Endodermal cell (in vitro differentiated cells): ENCODE data around the gene NLRP1. TPM values are rescaled to one million over a fixed set of nuclear protein-coding genes. Genes with fewer than 3 reads are reported as not detected.
A peak's percentile ranks its signal among the peaks of the same experiment; 100 is the strongest.

ENCODE experiments used
- DNase-seq: peaks from one replicate; pipeline ENCODE4 v3.0.0-alpha.2; 2017
- H3K27ac ChIP-seq: 2 replicates; pipeline ENCODE4 v1.5.1; 2013; ENCODE audit warnings: mild to moderate bottlenecking, low read depth, low read length, moderate library complexity
- H3K27me3 ChIP-seq: 2 replicates; pipeline ENCODE4 v1.6.1; 2013; ENCODE audit warnings: mild to moderate bottlenecking, low read length, moderate library complexity; ENCODE audit not compliant: insufficient read depth, control insufficient read depth, poor library complexity, severe bottlenecking
- H3K36me3 ChIP-seq: 2 replicates; pipeline ENCODE4 v1.7.0; 2013; ENCODE audit warnings: mild to moderate bottlenecking, low read length, moderate library complexity; ENCODE audit not compliant: control insufficient read depth, insufficient read depth
- H3K4me1 ChIP-seq: one replicate; pipeline ENCODE4 v1.7.0; 2013; ENCODE audit warnings: low read length; ENCODE audit not compliant: control insufficient read depth, insufficient read depth
- H3K4me3 ChIP-seq: 2 replicates; pipeline ENCODE4 v1.5.1; 2013; ENCODE audit warnings: mild to moderate bottlenecking, low read length, moderate library complexity
- H3K9ac ChIP-seq: 2 replicates; pipeline ENCODE4 v1.6.1; 2013; ENCODE audit warnings: mild to moderate bottlenecking, low read length, moderate library complexity; ENCODE audit not compliant: poor library complexity, severe bottlenecking; ENCODE audit errors: extremely low read depth
- H3K9me3 ChIP-seq: 2 replicates; pipeline ENCODE4 v1.6.1; 2013; ENCODE audit warnings: mild to moderate bottlenecking, low read length, moderate library complexity; ENCODE audit not compliant: control insufficient read depth
- H3K27ac Mint-ChIP-seq: 2 replicates; pipeline ENCODE4 v1.8.0; 2020; ENCODE audit warnings: mixed read lengths
- H3K27me3 Mint-ChIP-seq: 2 replicates; pipeline ENCODE4 v1.8.0; 2021; ENCODE audit warnings: mild to moderate bottlenecking, mixed read lengths; ENCODE audit not compliant: insufficient read depth
- H3K36me3 Mint-ChIP-seq: 2 replicates; pipeline ENCODE4 v1.8.0; 2020; ENCODE audit warnings: low read depth, mixed read lengths
- H3K4me1 Mint-ChIP-seq: 2 replicates; pipeline ENCODE4 v1.8.0; 2020; ENCODE audit warnings: mixed read lengths
- H3K4me3 Mint-ChIP-seq: 2 replicates; pipeline ENCODE4 v1.8.0; 2020; ENCODE audit warnings: mild to moderate bottlenecking, moderate library complexity, mixed read lengths
- H3K9me3 Mint-ChIP-seq: 2 replicates; pipeline ENCODE4 v1.8.0; 2020; ENCODE audit warnings: mild to moderate bottlenecking, mixed read lengths
- CTCF ChIP-seq: fragments of 200-600 bp; sonication (generic); conservative IDR thresholded peaks from 2 replicates; pipeline ENCODE4 v1.5.0; 2021; ENCODE audit warnings: antibody characterized with exemption, mild to moderate bottlenecking
- WGBS, 2 experiments: methylation state at CpG; one replicate each; pipeline versions ENCODE4 v1.1.5 to v1.1.7; 2013; ENCODE audit warnings: missing lambda C conversion rate in 2 of 2, mixed read lengths in 1 of 2; ENCODE audit not compliant: insufficient coverage in 1 of 2, insufficient read length in 1 of 2; 5-methylcytosine and 5-hydroxymethylcytosine counted together
- total RNA-seq, 2 donors: library from RNA; stranded (reverse); fragmentation: NEBNext Ultra II Directional in 1 of 2; extraction: Animal tissue kit (Norgen Biotek cat#: 25700) in 1 of 2; gene quantifications; 2 replicates in 1 of 2; 3 replicates in 1 of 2; pipeline ENCODE4 v1.2.1, GENCODE V29; 2021

NLRP1 gene
- total RNA-seq, 2 donors from 2014 or later, result 3.6 to 5.4 TPM

GRCh38 chr17:5545051-5545987, 39.0 kb downstream of the NLRP1 start:
- peaks cover 38% of the 10 kb centered on the region for H3K27me3 Mint-ChIP-seq
- DNase-seq, result no peak
- Histone ChIP-seq H3K27ac (no peak overlapping the region), H3K4me3 (no peak overlapping the region), H3K4me1 (no peaks in the 10 kb centered on the region), H3K36me3 (no peaks in the 10 kb centered on the region), H3K27me3 (peaks cover 5% of the 10 kb centered on the region), H3K9me3 (no peaks in the 10 kb centered on the region), H3K9ac (no peak overlapping the region)
- H3K27ac Mint-ChIP-seq, result no peak overlapping the region
- H3K9me3 Mint-ChIP-seq, result no peaks in the 10 kb centered on the region
- no peak overlapping the region for H3K4me3 Mint-ChIP-seq
- H3K4me1 Mint-ChIP-seq, result peaks cover 11% of the 10 kb centered on the region
- 83 to 91% methylated on average over 4 to 9 of the region's 9 CpGs for WGBS, 2 experiments
- H3K36me3 Mint-ChIP-seq, result no peaks in the 10 kb centered on the region
- TF ChIP-seq CTCF, result no peak

- Histone ChIP-seq H3K9me3 (no peaks in the 10 kb centered on the region), H3K27ac (no peak overlapping the region), H3K9ac (no peak overlapping the region), H3K27me3 (peaks cover 5% of the 10 kb centered on the region), H3K4me1 (no peaks in the 10 kb centered on the region), H3K4me3 (no peak overlapping the region), H3K36me3 (no peaks in the 10 kb centered on the region)
- DNase-seq, result no peak
- no peak for TF ChIP-seq CTCF
- H3K27me3 Mint-ChIP-seq, result peaks cover 43% of the 10 kb centered on the region
- H3K9me3 Mint-ChIP-seq, result no peaks in the 10 kb centered on the region
- no peak overlapping the region for H3K4me3 Mint-ChIP-seq
- peaks cover 11% of the 10 kb centered on the region for H3K4me1 Mint-ChIP-seq
- no peak overlapping the region for H3K27ac Mint-ChIP-seq
- WGBS, 2 experiments, result 92% methylated on average over 1 of the region's 2 CpGs; no CpG with 5 or more reads in 1 of the 2 experiments
- no peaks in the 10 kb centered on the region for H3K36me3 Mint-ChIP-seq
Measured at GRCh38 chr17:5544115-5544514, 40.2 kb downstream of the NLRP1 start.

GRCh38 chr17:5541610-5542202, 42.6 kb downstream of the NLRP1 start:
- WGBS, 2 experiments, result 47 to 58% methylated on average over 4 to 6 of the region's 6 CpGs
- Mint-ChIP-seq H3K4me1 (peaks cover 4% of the 10 kb centered on the region), H3K27me3 (peaks cover 28% of the 10 kb centered on the region), H3K4me3 (no peak overlapping the region), H3K9me3 (no peaks in the 10 kb centered on the region), H3K36me3 (no peaks in the 10 kb centered on the region), H3K27ac (no peak overlapping the region)
- no peak overlapping the region for H3K27ac ChIP-seq
- DNase-seq, result peak; percentile 87
- no peaks in the 10 kb centered on the region for H3K36me3 ChIP-seq
- H3K4me1 ChIP-seq, result no peaks in the 10 kb centered on the region
- peaks cover 5% of the 10 kb centered on the region for H3K27me3 ChIP-seq
- H3K9me3 ChIP-seq, result no peaks in the 10 kb centered on the region
- peak; percentile 65 for TF ChIP-seq CTCF
- no peak overlapping the region for H3K4me3 ChIP-seq
- H3K9ac ChIP-seq, result no peak overlapping the region
